Activated T-helper 17 cell treated with anti-CD3 and anti-CD28 coated beads, Interleukin-2, amount 50 U/mL, for 72 hours (primary cell): ENCODE data around the gene TP53I13. TPM values are rescaled to one million over a fixed set of nuclear protein-coding genes. Genes with fewer than 3 reads are reported as not detected.

Experiments
- ATAC-seq: fragments of 150-1000 bp; cut with Tn5 transposase; replicated peaks from 2 replicates; pipeline ENCODE4 v1.10.0; 2021; ENCODE audit warnings: mild to moderate bottlenecking, moderate library complexity
- H3K27ac Mint-ChIP-seq: one replicate; pipeline ENCODE4 v1.8.0; 2022; ENCODE audit warnings: mixed read lengths
- H3K27me3 Mint-ChIP-seq: one replicate; pipeline ENCODE4 v1.8.0; 2022; ENCODE audit warnings: mixed read lengths
- H3K36me3 Mint-ChIP-seq: one replicate; pipeline ENCODE4 v1.8.0; 2022; ENCODE audit warnings: low read depth, mild to moderate bottlenecking, mixed read lengths
- H3K4me1 Mint-ChIP-seq: one replicate; pipeline ENCODE4 v1.8.0; 2022; ENCODE audit warnings: mixed read lengths
- H3K4me3 Mint-ChIP-seq: one replicate; pipeline ENCODE4 v1.8.0; 2022; ENCODE audit warnings: mild to moderate bottlenecking, mixed read lengths
- H3K9me3 Mint-ChIP-seq: one replicate; pipeline ENCODE4 v1.8.0; 2022; ENCODE audit warnings: mixed read lengths
- total RNA-seq, 2 donors: library from RNA; stranded (reverse); gene quantifications; one replicate each; pipeline ENCODE4 v1.2.3, GENCODE V29; 2022

Gene TP53I13
- total RNA-seq, 2 donors from 2014 or later: 45.7 to 58.1 TPM

DNA sequence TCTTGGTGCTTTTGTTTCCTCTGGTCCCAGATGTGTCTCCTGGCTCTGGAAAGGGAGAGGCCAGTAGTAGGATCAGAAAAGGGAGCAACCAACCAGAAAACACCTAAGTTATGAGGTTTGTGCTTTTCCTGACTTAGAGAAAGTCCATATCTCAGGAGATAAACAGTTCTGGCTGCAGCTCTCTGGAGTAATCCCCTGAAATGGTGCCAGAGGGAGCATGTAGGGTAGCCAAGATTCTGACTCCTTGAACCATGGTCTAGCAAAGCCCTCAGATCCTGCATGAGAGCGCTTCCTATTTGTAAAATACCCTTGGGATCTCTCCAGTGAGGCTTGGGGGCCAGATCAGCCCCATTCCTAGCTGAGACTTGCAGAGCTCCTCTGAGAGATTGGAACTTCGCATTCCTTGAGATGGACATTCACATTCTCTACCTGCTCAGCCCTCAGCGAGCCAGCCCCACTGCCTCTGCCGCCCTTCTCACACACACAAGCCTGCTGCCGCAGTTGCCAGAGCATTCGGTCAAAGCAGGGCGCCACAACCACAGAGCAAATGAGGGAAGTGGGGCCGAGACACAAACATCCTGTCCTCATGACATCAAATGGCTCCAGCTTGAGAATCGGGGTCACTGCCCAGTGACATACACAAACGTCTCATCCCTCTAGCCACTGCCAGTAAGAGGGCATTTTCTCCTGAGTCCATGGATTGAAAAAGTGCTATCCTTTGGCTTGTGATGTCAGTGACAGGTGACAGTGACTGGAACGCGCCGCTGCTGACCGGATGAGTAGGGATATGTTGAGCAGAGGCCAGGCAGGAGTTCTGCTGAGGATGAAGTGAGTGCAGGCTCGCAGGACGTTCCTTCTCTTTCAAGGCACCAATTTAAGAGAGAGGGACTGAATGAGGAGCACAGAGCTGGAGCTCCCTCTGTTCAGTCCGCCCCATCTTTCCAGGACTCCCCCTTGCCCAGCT is 6.7 kb upstream of the TP53I13 start:
- no peaks in the 10 kb centered on the region for H3K9me3 Mint-ChIP-seq
- H3K27ac Mint-ChIP-seq: peak overlapping the region; percentile 71
- peaks cover 36% of the 10 kb centered on the region for H3K36me3 Mint-ChIP-seq
- peak overlapping the region; percentile 55 for H3K4me3 Mint-ChIP-seq
- no peaks in the 10 kb centered on the region for H3K27me3 Mint-ChIP-seq
- peaks cover 18% of the 10 kb centered on the region for H3K4me1 Mint-ChIP-seq
- no peak for ATAC-seq

- H3K4me1 Mint-ChIP-seq: peaks cover 12% of the 10 kb centered on the region
- peak overlapping the region; percentile 55 for H3K4me3 Mint-ChIP-seq
- no peak for ATAC-seq
- H3K27me3 Mint-ChIP-seq: no peaks in the 10 kb centered on the region
- peak overlapping the region; percentile 71 for H3K27ac Mint-ChIP-seq
- H3K36me3 Mint-ChIP-seq: peaks cover 36% of the 10 kb centered on the region
- H3K9me3 Mint-ChIP-seq: no peaks in the 10 kb centered on the region
Observed at GRCh38 chr17:29562615-29563014, 5.9 kb upstream of the TP53I13 start.

- H3K4me1 Mint-ChIP-seq: peaks cover 10% of the 10 kb centered on the region
- ATAC-seq: no peak
- no peaks in the 10 kb centered on the region for H3K9me3 Mint-ChIP-seq
- no peaks in the 10 kb centered on the region for H3K27me3 Mint-ChIP-seq
- peak overlapping the region; percentile 76 for H3K27ac Mint-ChIP-seq
- peaks cover 36% of the 10 kb centered on the region for H3K36me3 Mint-ChIP-seq
- H3K4me3 Mint-ChIP-seq: peak overlapping the region; percentile 98
Observed at GRCh38 chr17:29563816-29564215, 4.7 kb upstream of the TP53I13 start.

- Mint-ChIP-seq H3K27ac (peak overlapping the region; percentile 94), H3K9me3 (no peaks in the 10 kb centered on the region), H3K4me1 (peaks cover 15% of the 10 kb centered on the region)
Observed at GRCh38 chr17:29565643-29566472, 2.6 kb upstream of the TP53I13 start.

DNA sequence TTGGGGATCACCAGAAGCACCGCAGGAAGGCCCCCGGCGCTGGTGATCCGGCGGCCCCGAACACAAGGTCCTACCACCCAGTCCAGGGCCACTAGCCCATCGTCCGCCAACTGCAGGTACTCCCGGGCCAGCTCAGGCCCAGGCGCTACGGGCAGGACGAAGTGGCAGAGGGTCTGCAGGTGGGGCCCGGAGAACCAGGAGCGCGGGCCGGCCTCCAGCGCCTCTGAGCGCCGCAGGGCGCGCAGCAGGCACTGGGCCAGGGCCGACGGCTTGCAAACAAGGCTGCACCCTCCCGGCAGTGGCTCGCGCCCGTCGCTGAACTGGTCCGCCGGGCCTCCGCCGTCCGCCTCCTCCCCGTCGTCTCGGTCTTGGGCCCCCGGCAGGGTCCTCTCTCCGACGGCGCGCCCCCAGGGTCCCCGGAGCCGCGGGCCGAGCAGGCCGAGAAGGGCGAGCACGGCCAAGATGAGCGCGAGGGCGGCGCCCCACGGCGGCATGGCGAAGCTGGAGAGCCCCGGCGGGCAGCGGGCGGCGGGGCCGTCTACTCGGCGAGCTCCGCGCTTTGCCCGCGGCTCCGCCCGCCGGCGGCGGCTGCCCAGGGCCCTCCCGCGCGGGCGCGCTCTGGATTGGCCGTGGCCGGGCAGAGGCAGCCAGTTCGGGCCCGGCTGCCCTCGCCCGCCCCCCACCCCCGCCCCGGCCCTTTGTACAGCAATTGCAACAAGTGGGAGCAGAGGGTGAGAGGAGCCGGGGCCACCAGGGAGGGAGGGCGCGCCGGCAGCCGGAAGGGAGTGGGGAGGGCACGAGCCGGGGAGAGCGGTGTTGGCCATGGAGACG is 1.8 kb upstream of the TP53I13 start, which contains the start of gene ABHD15:
TSS of gene ABHD15 (minus strand) at position 565 of the 831 bp plus-strand sequence. CDS start at position 494, 71 bp downstream.
- peaks cover 20% of the 10 kb centered on the region for H3K36me3 Mint-ChIP-seq
- peaks cover 18% of the 10 kb centered on the region for H3K4me1 Mint-ChIP-seq
- peak within 1 kb of the TSS; percentile 94 for H3K27ac Mint-ChIP-seq
- H3K9me3 Mint-ChIP-seq: no peaks in the 10 kb centered on the region
- peak; percentile 49 for ATAC-seq
- H3K4me3 Mint-ChIP-seq: peak within 1 kb of the TSS; percentile 98
- no peaks in the 10 kb centered on the region for H3K27me3 Mint-ChIP-seq

More at GRCh38 chr17:29565643-29566472, 2.6 kb upstream of the TP53I13 start:
- ATAC-seq: peak; percentile 25
- H3K36me3 Mint-ChIP-seq: peaks cover 28% of the 10 kb centered on the region
- peak overlapping the region; percentile 98 for H3K4me3 Mint-ChIP-seq
- H3K27me3 Mint-ChIP-seq: no peaks in the 10 kb centered on the region

- peaks cover 14% of the 10 kb centered on the region for H3K4me1 Mint-ChIP-seq
- no peaks in the 10 kb centered on the region for H3K27me3 Mint-ChIP-seq
- peak overlapping the region; percentile 96 for H3K4me3 Mint-ChIP-seq
- no peaks in the 10 kb centered on the region for H3K9me3 Mint-ChIP-seq
- H3K36me3 Mint-ChIP-seq: peaks cover 14% of the 10 kb centered on the region
- peak; percentile 1 for ATAC-seq
- no peak overlapping the region for H3K27ac Mint-ChIP-seq
Observed at GRCh38 chr17:29567304-29567553, 1.3 kb upstream of the TP53I13 start.

DNA sequence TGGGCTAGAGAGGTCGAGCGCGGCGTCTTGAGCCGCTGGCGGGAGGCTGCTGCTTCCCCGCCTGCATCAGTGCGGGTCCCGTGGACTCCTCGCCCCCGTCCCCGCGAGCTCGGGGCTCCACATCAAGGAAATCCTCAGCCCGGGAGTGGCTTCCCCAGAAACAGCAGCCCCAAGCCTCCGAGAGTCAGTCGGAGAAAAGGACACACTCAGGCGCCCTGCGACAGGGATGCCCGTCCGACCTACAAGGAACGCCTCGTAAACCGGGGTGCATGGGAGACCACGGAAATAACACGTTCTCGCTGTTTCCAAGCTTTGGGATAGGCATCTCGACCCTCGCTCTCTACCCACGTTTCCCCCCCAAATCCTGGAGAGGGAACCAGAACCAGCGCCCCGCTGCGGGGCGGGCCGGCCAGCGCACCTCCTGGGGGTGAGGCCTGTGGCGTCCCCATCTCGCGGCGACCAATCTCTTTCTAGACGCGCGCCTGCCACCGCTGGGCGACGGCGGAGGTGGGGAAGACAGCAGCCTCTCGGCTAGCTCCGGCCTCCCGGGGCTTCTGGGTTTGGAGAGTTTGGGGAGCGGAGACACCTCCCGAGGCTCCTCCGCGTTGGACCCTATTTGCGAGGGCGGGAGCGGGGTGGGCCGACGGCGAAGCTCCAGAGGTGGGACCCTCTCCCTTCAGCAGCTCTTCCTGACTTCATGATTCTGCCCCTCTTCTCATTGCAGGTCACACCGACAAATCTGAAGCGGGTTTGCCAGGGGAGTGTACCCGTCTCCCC is 759 bp upstream of the TP53I13 start:
- H3K36me3 Mint-ChIP-seq: peaks cover 9% of the 10 kb centered on the region
- H3K4me3 Mint-ChIP-seq: peak overlapping the region; percentile 96
- H3K27me3 Mint-ChIP-seq: no peaks in the 10 kb centered on the region
- H3K4me1 Mint-ChIP-seq: peaks cover 14% of the 10 kb centered on the region
- H3K9me3 Mint-ChIP-seq: no peaks in the 10 kb centered on the region
- peak overlapping the region; percentile 92 for H3K27ac Mint-ChIP-seq
- peak; percentile 65 for ATAC-seq

DNA sequence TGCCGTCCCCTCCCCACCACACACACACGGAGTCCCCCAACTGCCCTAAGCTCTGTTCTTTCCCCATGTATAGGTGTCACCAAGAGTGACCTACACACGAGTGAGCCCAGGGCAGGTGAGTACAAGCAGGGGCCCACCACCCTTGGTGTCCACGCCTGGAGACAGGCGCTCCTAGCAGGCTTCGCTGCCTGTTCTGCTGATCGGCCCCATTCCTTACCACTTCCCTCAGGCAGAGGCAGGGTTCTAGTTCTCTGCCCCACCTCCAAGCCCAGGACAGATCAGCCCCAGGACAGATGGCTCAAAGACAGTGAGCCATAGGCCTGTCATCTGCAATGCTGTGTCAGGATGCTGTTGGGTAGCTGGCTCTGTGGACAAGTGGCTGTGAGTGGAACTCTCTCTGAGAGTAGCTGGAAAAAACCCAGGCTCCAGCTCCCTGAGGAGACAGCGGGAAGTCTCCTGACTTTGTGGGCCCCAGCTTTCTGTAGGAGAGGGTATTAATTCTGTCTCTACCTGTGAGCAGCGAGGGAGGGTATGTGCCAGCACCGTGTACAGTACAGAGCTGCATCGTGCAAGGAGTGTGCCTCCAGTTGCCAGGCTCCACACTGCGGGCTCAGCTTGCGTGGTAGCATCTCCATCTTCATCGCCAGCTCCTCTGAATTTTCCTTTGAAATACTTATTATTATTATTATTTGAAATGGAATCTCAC is 897 bp downstream of the TP53I13 start:
- Mint-ChIP-seq H3K9me3 (no peaks in the 10 kb centered on the region), H3K4me3 (peak overlapping the region; percentile 96), H3K4me1 (peaks cover 9% of the 10 kb centered on the region), H3K36me3 (peaks cover 23% of the 10 kb centered on the region), H3K27ac (peak overlapping the region; percentile 75), H3K27me3 (no peaks in the 10 kb centered on the region)
- no peak for ATAC-seq

GRCh38 chr17:29570521-29570920 is 2.0 kb downstream of the TP53I13 start:
- Mint-ChIP-seq H3K27me3 (no peaks in the 10 kb centered on the region), H3K27ac (no peak overlapping the region), H3K4me3 (peak overlapping the region; percentile 23), H3K4me1 (peaks cover 9% of the 10 kb centered on the region), H3K36me3 (peaks cover 32% of the 10 kb centered on the region), H3K9me3 (no peaks in the 10 kb centered on the region)
- ATAC-seq: no peak

DNA sequence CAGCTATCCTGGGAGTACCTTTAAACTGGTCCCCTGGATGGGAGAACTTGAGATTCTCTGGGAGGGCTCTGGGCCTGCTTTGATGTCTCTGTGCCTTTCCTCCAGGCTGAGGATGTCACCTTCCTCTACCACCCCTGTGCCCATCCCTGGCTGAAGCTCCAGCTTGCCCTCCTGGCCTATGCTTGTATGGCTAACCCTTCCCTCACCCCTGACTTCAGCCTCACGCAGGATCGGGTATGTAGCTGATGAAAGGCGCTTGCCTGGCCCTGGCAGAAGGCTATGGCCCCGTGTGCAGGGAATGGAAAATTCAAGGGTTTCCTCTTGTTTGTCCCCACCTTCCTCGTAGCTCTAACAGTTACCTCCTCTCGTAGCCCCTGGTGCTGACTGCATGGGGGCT is 3.0 kb downstream of the TP53I13 start:
- Mint-ChIP-seq H3K4me1 (peaks cover 9% of the 10 kb centered on the region), H3K27me3 (no peaks in the 10 kb centered on the region), H3K9me3 (no peaks in the 10 kb centered on the region), H3K36me3 (peaks cover 28% of the 10 kb centered on the region), H3K4me3 (no peak overlapping the region), H3K27ac (no peak overlapping the region)
- no peak for ATAC-seq

GRCh38 chr17:29571883-29572681 is 3.6 kb downstream of the TP53I13 start:
- Mint-ChIP-seq H3K9me3 (no peaks in the 10 kb centered on the region), H3K4me3 (no peak overlapping the region), H3K36me3 (peaks cover 28% of the 10 kb centered on the region), H3K4me1 (peaks cover 9% of the 10 kb centered on the region), H3K27ac (no peak overlapping the region), H3K27me3 (no peaks in the 10 kb centered on the region)
- no peak for ATAC-seq

GRCh38 chr17:29572691-29573557 is 4.4 kb downstream of the TP53I13 start:
- peaks cover 33% of the 10 kb centered on the region for H3K36me3 Mint-ChIP-seq
- H3K27ac Mint-ChIP-seq: no peak overlapping the region
- H3K9me3 Mint-ChIP-seq: no peaks in the 10 kb centered on the region
- H3K4me1 Mint-ChIP-seq: peaks cover 9% of the 10 kb centered on the region
- no peaks in the 10 kb centered on the region for H3K27me3 Mint-ChIP-seq
- ATAC-seq: peak; percentile 13
- H3K4me3 Mint-ChIP-seq: no peak overlapping the region
